K562 (cell line): ENCODE measurements around the gene SIGLEC11. TPM values are rescaled to one million over a fixed set of nuclear protein-coding genes. Genes with fewer than 3 reads are reported as not detected.

Source experiments
- ATAC-seq: fragments of 200-7000 bp; cut with Tn5 transposase; 3 replicates; pipeline ENCODE4 v1.9.1; 2020; ENCODE audit warnings: moderate library complexity
- BruUV-seq: library from RNA; stranded (reverse); fragments of 400-500 nt; replicated peaks from 2 replicates; lab custom pipeline; 2021; lab: Mats Ljungman, UMichigan
- CTCF ChIA-PET: fragments of 300-600 bp; formaldehyde crosslinking; extraction: SDS; loops from one replicate; lab custom pipeline; 2021; ENCODE audit warnings: low intra/inter-chr PET ratio; lab: Yijun Ruan, JAX
- POLR2A ChIA-PET: fragments of 300-600, 350-650 bp; sonication (Branson Sonifier 250); formaldehyde crosslinking; extraction: SDS; loops from one replicate; lab custom pipeline; 2021; ENCODE audit warnings: antibody characterized with exemption, inconsistent platforms; lab: Yijun Ruan, JAX
- DNase-seq, 4 experiments: peaks; one replicate each; pipeline versions ENCODE4 v3.0.0 to v3.0.0-alpha.2; 2011 to 2018; ENCODE audit warnings: low spot score in 3 of 4, mixed read lengths in 3 of 4; ENCODE audit errors: extremely low read depth in 1 of 4
- FAIRE-seq: peaks from 2 replicates; lab custom pipeline; 2011; peaks lifted over from hg19 to GRCh38; lab: Jason Lieb, UNC
- H2AFZ ChIP-seq: 2 replicates; pipeline ENCODE4 v1.6.0; 2011; ENCODE audit warnings: low read depth, low read length, control low read depth, inconsistent platforms
- H3K27ac ChIP-seq: fragments of 200-600 bp; 3 replicates; pipeline ENCODE4 v1.8.0; 2011; ENCODE audit warnings: low read depth, mild to moderate bottlenecking, control low read depth, inconsistent platforms, low read length, moderate library complexity, mixed read lengths; ENCODE audit errors: extremely low read depth
- H3K27me3 ChIP-seq, 2 experiments: fragments of 300-600 bp in 1 of 2; 2 replicates in 1 of 2; 3 replicates in 1 of 2; pipeline versions ENCODE4 v1.6.0 to v1.8.0; 2011; ENCODE audit warnings: inconsistent platforms in 2 of 2, low read length in 2 of 2, mild to moderate bottlenecking in 1 of 2, mixed read lengths in 1 of 2, moderate library complexity in 1 of 2; ENCODE audit not compliant: control insufficient read depth in 2 of 2, insufficient read depth in 2 of 2
- H3K36me3 ChIP-seq: fragments of 300-600 bp; 3 replicates; pipeline ENCODE4 v1.8.0; 2011; ENCODE audit warnings: mild to moderate bottlenecking, low read length, inconsistent platforms; ENCODE audit not compliant: control insufficient read depth, insufficient read depth
- H3K4me1 ChIP-seq, 2 experiments: fragments of 200-600 bp in 1 of 2; replicated peaks in 1 of 2; 2 replicates in 1 of 2; 3 replicates in 1 of 2; pipeline versions ENCODE4 v1.5.1 to v1.8.0; 2011; ENCODE audit warnings: inconsistent platforms in 2 of 2, low read length in 2 of 2, mild to moderate bottlenecking in 1 of 2, mixed read lengths in 1 of 2, moderate library complexity in 1 of 2; ENCODE audit not compliant: control insufficient read depth in 2 of 2, insufficient read depth in 2 of 2
- H3K4me2 ChIP-seq: 2 replicates; pipeline ENCODE4 v1.6.1; 2011; ENCODE audit warnings: low read length, control low read depth, inconsistent platforms, mixed read lengths; ENCODE audit not compliant: insufficient read depth
- H3K4me3 ChIP-seq: fragments of 200-600 bp; sonication (generic), shearing (Covaris generic); 2 replicates; pipeline ENCODE4 v1.5.1; 2016; ENCODE audit warnings: control low read depth, inconsistent platforms
- H3K79me2 ChIP-seq: fragments of 200-600 bp; 3 replicates; pipeline ENCODE4 v1.8.0; 2011; ENCODE audit warnings: low read length, inconsistent platforms; ENCODE audit not compliant: control insufficient read depth, insufficient read depth
- H3K9ac ChIP-seq, 2 experiments: 2 replicates each; pipeline versions ENCODE4 v1.6.0 to v1.6.1; 2011; ENCODE audit warnings: low read depth in 2 of 2, low read length in 2 of 2, control low read depth in 1 of 2, inconsistent platforms in 1 of 2, mild to moderate bottlenecking in 1 of 2, mixed read lengths in 1 of 2; ENCODE audit not compliant: insufficient read depth in 1 of 2
- H3K9me1 ChIP-seq: one replicate; pipeline ENCODE4 v1.6.0; 2011; ENCODE audit warnings: inconsistent platforms, mild to moderate bottlenecking, low read length, moderate library complexity; ENCODE audit not compliant: control insufficient read depth, insufficient read depth
- H3K9me3 ChIP-seq: replicated peaks from 2 replicates; pipeline ENCODE4 v1.5.1; 2011; ENCODE audit warnings: low read depth, low read length, inconsistent platforms; ENCODE audit not compliant: control insufficient read depth, insufficient read depth
- H4K20me1 ChIP-seq: replicated peaks from 2 replicates; pipeline ENCODE4 v1.6.1; 2011; ENCODE audit warnings: low read length, inconsistent platforms, mixed read lengths; ENCODE audit not compliant: control insufficient read depth, insufficient read depth
- ASH1L ChIP-seq: fragments of 450-650 bp; IDR thresholded peaks from 2 replicates; pipeline ENCODE4 v1.6.1; 2018; ENCODE audit warnings: borderline replicate concordance, mild to moderate bottlenecking, low read depth; ENCODE audit not compliant: partially characterized antibody
- ATF7 ChIP-seq: fragments of 450-650 bp; IDR thresholded peaks from 2 replicates; pipeline ENCODE4 v1.7.1; 2014; ENCODE audit warnings: mild to moderate bottlenecking, moderate library complexity
- GATA2 ChIP-seq: sonication (generic); formaldehyde crosslinking; IDR thresholded peaks from 2 replicates; pipeline ENCODE4 v1.4.0; 2020; ENCODE audit warnings: mild to moderate bottlenecking, missing genetic modification reagents
- HMG20B ChIP-seq: fragments of 250-450 bp; sonication (Bioruptor Pico); IDR thresholded peaks from 2 replicates; pipeline ENCODE4 v1.5.0; 2021; ENCODE audit warnings: mild to moderate bottlenecking
- MLX ChIP-seq, 2 experiments: fragments of 450-650 bp in 1 of 2; sonication (generic) in 1 of 2; formaldehyde crosslinking; conservative IDR thresholded peaks; 2 replicates each; pipeline versions ENCODE4 v1.4.0 to v1.8.1; 2020 to 2022; ENCODE audit warnings: mild to moderate bottlenecking in 1 of 2, missing genetic modification reagents in 1 of 2
- MXD1 ChIP-seq: fragments of 250-450 bp; sonication (Bioruptor Pico); IDR thresholded peaks from 2 replicates; pipeline ENCODE4 v1.8.0; 2021; ENCODE audit warnings: borderline replicate concordance, mild to moderate bottlenecking, moderate library complexity; ENCODE audit not compliant: poor library complexity, severe bottlenecking
- PYGO2 ChIP-seq: fragments of 450-650 bp; IDR thresholded peaks from 2 replicates; pipeline ENCODE4 v1.6.1; 2016; ENCODE audit warnings: mild to moderate bottlenecking, missing genetic modification characterization, moderate library complexity, missing compliant biosample characterization
- SMARCE1 ChIP-seq: fragments of 450-650 bp; IDR thresholded peaks from 2 replicates; pipeline ENCODE4 v1.7.1; 2016; ENCODE audit warnings: mild to moderate bottlenecking
- TAF9B ChIP-seq: fragments of 450-650 bp; IDR thresholded peaks from 2 replicates; pipeline ENCODE4 v1.6.1; 2018; ENCODE audit warnings: mild to moderate bottlenecking; ENCODE audit not compliant: partially characterized antibody
- XRCC4 ChIP-seq: IDR thresholded peaks from one replicate; pipeline ENCODE4 v1.6.1; 2011; ENCODE audit not compliant: insufficient read depth, insufficient read length; ENCODE audit errors: extremely low read depth
- ZEB2 ChIP-seq: fragments of 450-650 bp; IDR thresholded peaks from 2 replicates; pipeline ENCODE4 v1.6.1; 2016
- ZNF133 ChIP-seq: fragments of 250-450 bp; sonication (Bioruptor Pico); IDR thresholded peaks from 2 replicates; pipeline ENCODE4 v1.4.0; 2020; ENCODE audit warnings: mild to moderate bottlenecking
- ZNF134 ChIP-seq: fragments of 250-450 bp; sonication (Bioruptor Pico); conservative IDR thresholded peaks from 2 replicates; pipeline ENCODE4 v1.4.0; 2020
- ZNF445 ChIP-seq: fragments of 250-450 bp; sonication (Bioruptor Pico); IDR thresholded peaks from 2 replicates; pipeline ENCODE4 v1.4.0; 2020; ENCODE audit warnings: low read depth, mild to moderate bottlenecking, moderate library complexity
- WGBS: fragments of 100-300 bp; shearing (Covaris generic); methylation state at CpG from one replicate; pipeline ENCODE4 v1.1.6; 2016; ENCODE audit warnings: low coverage, mixed read lengths; ENCODE audit not compliant: insufficient coverage; ENCODE audit errors: missing lambda C conversion rate; 5-methylcytosine and 5-hydroxymethylcytosine counted together
- in situ Hi-C: fragments of 300-500 bp; cut with MboI; formaldehyde crosslinking; loops from 4 replicates; pipeline ENCODE4 v1.15.0; 2018; ENCODE audit warnings: inconsistent platforms, mixed read lengths
- intact Hi-C: fragments of 100-400 bp; cut with micrococcal nuclease; formaldehyde crosslinking; loops from 2 replicates; pipeline ENCODE4 v1.14.2; 2022
- polyA plus RNA-seq, 8 experiments: library from polyadenylated mRNA; depleted of rRNA in 4 of 8; stranded (reverse) in 5 of 8; unstranded in 3 of 8; fragments of >200 nt; fragmentation: Nextera tagmentation in 2 of 8; fragmentation: Illumina TruSeq in 1 of 8; extraction: Ambion mirVana in 2 of 8; extraction: Trizol in 1 of 8; gene quantifications; 2 replicates each; pipeline versions ENCODE4 v1.2.1 to v1.2.3, GENCODE V29; 2011 to 2014; ENCODE audit warnings: inconsistent platforms in 1 of 8, missing spikeins in 1 of 8
- total RNA-seq, 7 experiments: library from RNA; depleted of rRNA in 6 of 7; stranded (reverse); fragments of >200 nt in 6 of 7; fragmentation: Illumina TruSeq in 2 of 7; extraction: Trizol in 2 of 7; gene quantifications; 2 replicates each; pipeline versions ENCODE4 v1.2.1 to v1.2.3, GENCODE V29; 2011 to 2021; ENCODE audit warnings: low replicate concordance in 1 of 7
- TF ChIP-seq, protein P1 (sequence below): conservative IDR thresholded peaks from 2 replicates; pipeline ENCODE4 v1.6.1; 2011; ENCODE audit warnings: low read depth, mild to moderate bottlenecking, low read length; ENCODE audit not compliant: control insufficient read depth
- TF ChIP-seq, protein P2 (sequence below): fragments of 250-450 bp; sonication (Bioruptor Pico); IDR thresholded peaks from 2 replicates; pipeline ENCODE4 v1.8.0; 2022; ENCODE audit warnings: moderate library complexity, mild to moderate bottlenecking, inconsistent platforms

The SIGLEC11 gene
- total and polyA plus RNA-seq, 9 of the 15 experiments (the other 6 are each of a cell fraction or from before 2014, with no cell fraction given), result not detected

DNA sequence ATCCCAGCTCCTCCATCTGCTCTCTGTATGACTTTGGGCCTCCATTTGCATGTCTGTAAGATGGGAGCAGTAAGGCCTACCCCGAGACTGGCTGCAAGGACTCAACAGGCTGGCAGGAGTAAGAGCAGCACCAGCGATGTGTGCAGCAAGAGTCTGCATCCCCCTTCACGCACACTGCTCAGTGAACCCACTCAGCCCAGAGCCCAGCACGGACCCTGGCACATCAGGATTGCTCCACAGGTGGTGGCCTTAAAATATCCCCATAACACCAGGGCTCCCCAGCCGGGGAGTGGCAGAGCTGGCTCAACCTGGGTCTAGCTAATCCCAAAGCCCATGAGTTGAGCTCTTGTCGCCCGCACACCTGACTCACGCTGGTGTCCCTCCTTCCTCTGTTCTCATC is 40.8 kb upstream of the SIGLEC11 start:
- H3K4me2 ChIP-seq, result no peak overlapping the region
- 86% methylated on average over 8 of the region's 8 CpGs for WGBS
- no TSS peak for BruUV-seq

More for the DNA sequence above, 40.8 kb upstream of the SIGLEC11 start:
- H3K79me2 ChIP-seq, result no peaks in the 10 kb centered on the region; the same call in 2 of the 3 replicates
- peaks cover 9% of the 10 kb centered on the region for H3K9me1 ChIP-seq
- no peak for TF ChIP-seq ZNF445 (CRISPR knock-in tag)
- TF ChIP-seq GATA2 (CRISPR knock-in tag), result no peak
- TF ChIP-seq XRCC4, result no peak
- TF ChIP-seq TAF9B, result no peak
- TF ChIP-seq ASH1L, result no peak
- TF ChIP-seq, protein P1, sequence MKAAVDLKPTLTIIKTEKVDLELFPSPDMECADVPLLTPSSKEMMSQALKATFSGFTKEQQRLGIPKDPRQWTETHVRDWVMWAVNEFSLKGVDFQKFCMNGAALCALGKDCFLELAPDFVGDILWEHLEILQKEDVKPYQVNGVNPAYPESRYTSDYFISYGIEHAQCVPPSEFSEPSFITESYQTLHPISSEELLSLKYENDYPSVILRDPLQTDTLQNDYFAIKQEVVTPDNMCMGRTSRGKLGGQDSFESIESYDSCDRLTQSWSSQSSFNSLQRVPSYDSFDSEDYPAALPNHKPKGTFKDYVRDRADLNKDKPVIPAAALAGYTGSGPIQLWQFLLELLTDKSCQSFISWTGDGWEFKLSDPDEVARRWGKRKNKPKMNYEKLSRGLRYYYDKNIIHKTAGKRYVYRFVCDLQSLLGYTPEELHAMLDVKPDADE, result no peak
- TF ChIP-seq MLX (CRISPR knock-in tag; conservative IDR thresholded peaks at IDR 0.05), result no peak
- TF ChIP-seq ATF7, result no peak
- TF ChIP-seq, protein P2, sequence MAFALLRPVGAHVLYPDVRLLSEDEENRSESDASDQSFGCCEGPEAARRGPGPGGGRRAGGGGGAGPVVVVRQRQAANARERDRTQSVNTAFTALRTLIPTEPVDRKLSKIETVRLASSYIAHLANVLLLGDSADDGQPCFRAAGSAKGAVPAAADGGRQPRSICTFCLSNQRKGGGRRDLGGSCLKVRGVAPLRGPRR (CRISPR knock-in tag), result no peak
- no peak for TF ChIP-seq PYGO2 (tag)
- TF ChIP-seq MXD1 (CRISPR knock-in tag), result no peak
- no peak for TF ChIP-seq ZNF134 (CRISPR knock-in tag)
- no peak for TF ChIP-seq ZEB2
- no peak for TF ChIP-seq ZNF133 (CRISPR knock-in tag)
- no peak for TF ChIP-seq SMARCE1
- no peak for TF ChIP-seq HMG20B (CRISPR knock-in tag)
- no peaks in the 10 kb centered on the region for H4K20me1 ChIP-seq
- H3K9me3 ChIP-seq, result no peaks in the 10 kb centered on the region
- no peak overlapping the region for H2AFZ ChIP-seq
- no peak overlapping the region for H3K4me3 ChIP-seq
- no peak for ATAC-seq
- DNase-seq, result no peak
- no peaks in the 10 kb centered on the region for H3K27me3 ChIP-seq
- peaks cover 77% of the 10 kb centered on the region; the same call in 2 of the 3 replicates for H3K36me3 ChIP-seq
- in situ Hi-C loops, result no loop called here
- ChIA-PET POLR2A (interaction anchor here (0.6 to 2.3 kb wide), 4 partner anchors 9 to 439 kb away, joined by 3 to 10 read pairs (median 4); no protein-coding TSS in a partner anchor), CTCF (no interaction called here)
- peaks cover 8 to 17% of the 10 kb centered on the region in 2 experiments for H3K4me1 ChIP-seq
- H3K27ac ChIP-seq, result no peak overlapping the region
- FAIRE-seq, result no peak
- peak overlapping the region in 1 of 2 experiments; percentile 53; a peak in 2 of 4 replicates for H3K9ac ChIP-seq
- intact Hi-C loops, result no loop called here
